ENCODE results near the gene PTPN1. TPM values are rescaled to one million over a fixed set of nuclear protein-coding genes. Genes with fewer than 3 reads are reported as not detected.
"Not testable (repeated sequence)": the region's sequence is repeated elsewhere in the genome, so short reads cannot be mapped to it uniquely, and the experiment has no call there.

PTPN1 gene
- total RNA-seq, 1 donor from 2014 or later = 38.1 TPM

DNA sequence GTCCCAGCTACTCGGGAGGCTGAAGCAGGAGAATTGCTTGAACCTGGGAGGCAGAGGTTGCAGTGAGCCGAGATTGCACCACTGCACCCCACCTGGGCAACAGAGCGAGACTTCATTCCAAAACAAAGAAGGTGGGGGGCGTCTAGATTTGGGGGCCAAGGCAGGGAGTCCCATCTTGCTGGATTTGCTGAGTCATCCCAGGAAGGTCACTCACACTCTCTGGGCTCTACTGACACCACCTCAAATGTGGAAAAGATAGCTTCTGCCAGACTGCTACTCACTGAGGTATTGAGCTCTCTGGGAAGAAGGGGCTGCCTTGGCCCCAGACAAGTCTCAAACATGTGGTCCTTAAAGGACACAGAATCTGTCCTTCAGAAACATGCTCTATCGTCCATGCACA lies 106.8 kb downstream of the PTPN1 start:
- Histone ChIP-seq H3K36me3 (no peaks in the 10 kb centered on the region), H4K20me1 (ENCODE audit: low read depth) (no peaks in the 10 kb centered on the region), H3K9ac (no peak overlapping the region), H3K4me3 (no peak overlapping the region), H3F3A (ENCODE audit: low read depth) (peaks cover 11% of the 10 kb centered on the region), H3K4me1 (peaks cover 4% of the 10 kb centered on the region), H3K79me2 (ENCODE audit: low read depth) (no peaks in the 10 kb centered on the region), H3K4me2 (no peak overlapping the region), H3K9me3 (ENCODE audit: low read depth) (no peaks in the 10 kb centered on the region), H3K27me3 (no peaks in the 10 kb centered on the region), H2AFZ (replicated peaks) (no peak overlapping the region), H3K27ac (no peak overlapping the region)
- H3K36me3 Mint-ChIP-seq = no peaks in the 10 kb centered on the region
- TF ChIP-seq EZH2phosphoT487 (IDR thresholded peaks at IDR 0.05) (no peak), EZH2 (IDR thresholded peaks at IDR 0.05) (no peak)
- TF ChIP-seq, protein P1, sequence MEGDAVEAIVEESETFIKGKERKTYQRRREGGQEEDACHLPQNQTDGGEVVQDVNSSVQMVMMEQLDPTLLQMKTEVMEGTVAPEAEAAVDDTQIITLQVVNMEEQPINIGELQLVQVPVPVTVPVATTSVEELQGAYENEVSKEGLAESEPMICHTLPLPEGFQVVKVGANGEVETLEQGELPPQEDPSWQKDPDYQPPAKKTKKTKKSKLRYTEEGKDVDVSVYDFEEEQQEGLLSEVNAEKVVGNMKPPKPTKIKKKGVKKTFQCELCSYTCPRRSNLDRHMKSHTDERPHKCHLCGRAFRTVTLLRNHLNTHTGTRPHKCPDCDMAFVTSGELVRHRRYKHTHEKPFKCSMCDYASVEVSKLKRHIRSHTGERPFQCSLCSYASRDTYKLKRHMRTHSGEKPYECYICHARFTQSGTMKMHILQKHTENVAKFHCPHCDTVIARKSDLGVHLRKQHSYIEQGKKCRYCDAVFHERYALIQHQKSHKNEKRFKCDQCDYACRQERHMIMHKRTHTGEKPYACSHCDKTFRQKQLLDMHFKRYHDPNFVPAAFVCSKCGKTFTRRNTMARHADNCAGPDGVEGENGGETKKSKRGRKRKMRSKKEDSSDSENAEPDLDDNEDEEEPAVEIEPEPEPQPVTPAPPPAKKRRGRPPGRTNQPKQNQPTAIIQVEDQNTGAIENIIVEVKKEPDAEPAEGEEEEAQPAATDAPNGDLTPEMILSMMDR (IDR thresholded peaks at IDR 0.05) = no peak
- H3K27me3 Mint-ChIP-seq (ENCODE audit: insufficient read depth, low read depth) = peaks cover 5% of the 10 kb centered on the region
- no peak for DNase-seq (ENCODE audit: low spot score)
- H3K9me3 Mint-ChIP-seq = peaks cover 11% of the 10 kb centered on the region
- H3K4me3 Mint-ChIP-seq = no peak overlapping the region
- H3K27ac Mint-ChIP-seq = no peak overlapping the region
- H3K4me1 Mint-ChIP-seq = peaks cover 8% of the 10 kb centered on the region

DNA sequence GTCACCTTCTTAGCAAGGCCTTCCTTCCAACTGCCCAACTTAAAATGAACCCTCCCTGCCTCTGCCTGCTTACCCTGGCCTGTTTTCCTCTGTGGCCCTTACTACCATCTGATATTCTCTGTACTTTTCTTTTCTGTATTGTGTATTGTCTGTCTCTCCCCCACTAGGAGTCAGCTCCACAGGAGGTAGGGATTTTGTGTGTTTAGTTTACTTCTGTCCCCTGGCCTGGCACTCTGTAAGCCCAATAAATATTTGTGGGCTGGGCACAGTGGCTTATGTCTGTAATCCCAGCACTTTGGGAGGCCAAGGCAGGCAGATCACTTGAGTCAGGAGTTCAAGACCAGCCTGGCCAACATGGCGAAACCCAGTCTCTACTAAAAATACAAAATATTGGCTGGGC lies 108.4 kb downstream of the PTPN1 start:
- Histone ChIP-seq H3K27ac (no peak overlapping the region), H3F3A (ENCODE audit: low read depth) (peaks cover 11% of the 10 kb centered on the region), H2AFZ (replicated peaks) (no peak overlapping the region), H4K20me1 (ENCODE audit: low read depth) (no peaks in the 10 kb centered on the region), H3K4me3 (no peak overlapping the region), H3K4me1 (peaks cover 4% of the 10 kb centered on the region), H3K27me3 (no peaks in the 10 kb centered on the region), H3K79me2 (ENCODE audit: low read depth) (no peaks in the 10 kb centered on the region), H3K9ac (no peak overlapping the region), H3K4me2 (no peak overlapping the region), H3K36me3 (no peaks in the 10 kb centered on the region), H3K9me3 (ENCODE audit: low read depth) (no peaks in the 10 kb centered on the region)
- Mint-ChIP-seq H3K9me3 (peaks cover 11% of the 10 kb centered on the region), H3K36me3 (no peaks in the 10 kb centered on the region), H3K4me3 (no peak overlapping the region), H3K27me3 (ENCODE audit: insufficient read depth, low read depth) (peaks cover 5% of the 10 kb centered on the region), H3K27ac (peak overlapping the region; percentile 36), H3K4me1 (peaks cover 8% of the 10 kb centered on the region)
- TF ChIP-seq EZH2phosphoT487 (IDR thresholded peaks at IDR 0.05) = no peak
- TF ChIP-seq EZH2 (IDR thresholded peaks at IDR 0.05) = no peak
- TF ChIP-seq, protein P1 (IDR thresholded peaks at IDR 0.05) = no peak
- DNase-seq (ENCODE audit: low spot score) = no peak

DNA sequence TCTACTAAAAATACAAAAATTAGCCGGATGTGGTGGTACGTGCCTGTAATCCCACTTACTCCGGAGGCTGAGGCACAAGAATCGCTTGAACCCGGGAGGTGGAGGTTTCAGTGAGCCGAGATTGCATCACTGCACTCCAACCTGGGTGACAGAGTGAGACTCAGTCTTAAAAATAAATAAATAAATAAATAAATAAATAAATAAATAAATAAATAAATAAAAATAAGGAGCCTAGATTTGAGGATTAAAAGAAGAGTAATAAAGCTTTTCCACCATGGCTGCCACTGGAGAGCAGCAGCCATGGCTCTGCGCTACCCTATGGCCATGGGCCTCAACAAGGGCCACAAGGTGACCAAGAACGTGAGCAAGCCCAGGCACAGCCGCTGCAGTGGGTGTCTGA lies 110.3 kb downstream of the PTPN1 start:
- not testable (repeated sequence) for H3K36me3 Mint-ChIP-seq, H3K4me3 Mint-ChIP-seq

DNA sequence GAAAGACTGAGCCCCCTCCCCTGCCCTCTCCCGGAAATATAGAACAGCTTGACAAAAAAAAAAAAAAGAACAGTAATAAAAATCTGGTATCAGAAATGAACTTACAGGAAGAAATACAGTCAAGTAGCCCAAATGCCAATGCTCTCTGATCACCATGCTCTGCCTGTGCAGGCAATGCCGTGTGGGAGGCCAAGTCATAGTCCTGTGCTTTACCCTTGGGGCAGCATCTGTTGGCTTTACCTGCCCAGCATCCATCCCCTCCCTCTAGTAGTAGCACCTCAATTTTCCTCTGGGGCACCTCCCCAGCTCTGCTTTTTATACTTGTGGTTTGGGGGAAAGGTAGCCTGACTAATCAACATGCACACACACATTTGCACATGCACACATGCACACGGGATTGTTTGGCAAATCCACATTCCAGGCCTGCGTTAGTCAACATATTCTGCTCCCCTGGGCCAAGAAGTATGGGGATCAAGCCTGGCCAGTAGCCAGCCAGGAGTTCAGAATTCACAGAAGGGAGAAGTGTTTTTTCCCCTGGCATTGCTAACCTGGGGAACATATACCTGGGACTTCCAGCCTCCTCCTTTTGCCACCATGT lies 111.0 kb downstream of the PTPN1 start:
- H3K36me3 Mint-ChIP-seq = no peaks in the 10 kb centered on the region
- peaks cover 11% of the 10 kb centered on the region for H3K9me3 Mint-ChIP-seq
- Histone ChIP-seq H3K9me3 (ENCODE audit: low read depth) (no peaks in the 10 kb centered on the region), H4K20me1 (ENCODE audit: low read depth) (no peaks in the 10 kb centered on the region), H3K4me1 (no peaks in the 10 kb centered on the region), H3F3A (ENCODE audit: low read depth) (peaks cover 4% of the 10 kb centered on the region), H3K9ac (no peak overlapping the region), H2AFZ (replicated peaks) (no peak overlapping the region), H3K36me3 (no peaks in the 10 kb centered on the region), H3K4me2 (no peak overlapping the region), H3K27me3 (no peaks in the 10 kb centered on the region), H3K4me3 (no peak overlapping the region), H3K27ac (no peak overlapping the region), H3K79me2 (ENCODE audit: low read depth) (no peaks in the 10 kb centered on the region)
- no peak overlapping the region for H3K4me3 Mint-ChIP-seq
- no peak for TF ChIP-seq EZH2 (IDR thresholded peaks at IDR 0.05)
- TF ChIP-seq, protein P1 (IDR thresholded peaks at IDR 0.05) = no peak
- TF ChIP-seq EZH2phosphoT487 (IDR thresholded peaks at IDR 0.05) = no peak
- no peak for DNase-seq (ENCODE audit: low spot score)
- peaks cover 5% of the 10 kb centered on the region for H3K27me3 Mint-ChIP-seq (ENCODE audit: insufficient read depth, low read depth)
- H3K4me1 Mint-ChIP-seq = peaks cover 8% of the 10 kb centered on the region
- H3K27ac Mint-ChIP-seq = no peak overlapping the region

More for the DNA sequence above, 110.3 kb downstream of the PTPN1 start:
- H3K36me3 ChIP-seq; H4K20me1 ChIP-seq (ENCODE audit: low read depth); H3K9me3 ChIP-seq (ENCODE audit: low read depth); DNase-seq (ENCODE audit: low spot score); H3K27me3 Mint-ChIP-seq (ENCODE audit: insufficient read depth, low read depth); H3K4me1 Mint-ChIP-seq; H3K27ac Mint-ChIP-seq; H3K79me2 ChIP-seq (ENCODE audit: low read depth); H3K9ac ChIP-seq; H3F3A ChIP-seq (ENCODE audit: low read depth); H3K4me3 ChIP-seq; H2AFZ ChIP-seq (replicated peaks); H3K4me1 ChIP-seq; H3K27me3 ChIP-seq; H3K4me2 ChIP-seq; H3K27ac ChIP-seq: not testable (repeated sequence)
- peaks cover 11% of the 10 kb centered on the region for H3K9me3 Mint-ChIP-seq

All from neural progenitor cell (in vitro differentiated cells).